BJ (cell line): ENCODE results near the gene IFI27L2. TPM values are rescaled to one million over a fixed set of nuclear protein-coding genes. Genes with fewer than 3 reads are reported as not detected.
A peak's percentile ranks its signal among the peaks of the same experiment; 100 is the strongest.

Source experiments
- CTCF ChIA-PET: fragments of 350-600 bp; formaldehyde crosslinking; extraction: SDS; loops from one replicate; lab custom pipeline; 2021; ENCODE audit warnings: antibody characterized with exemption, inconsistent platforms; lab: Yijun Ruan, JAX
- POLR2A ChIA-PET: fragments of 300-600 bp; sonication (Branson Sonifier 250); formaldehyde crosslinking; extraction: SDS; loops from one replicate; lab custom pipeline; 2021; ENCODE audit warnings: antibody characterized with exemption; lab: Charles Lee
- DNase-seq: peaks from one replicate; pipeline ENCODE4 v3.0.0-alpha.2; 2011; ENCODE audit warnings: low read depth
- H3K27me3 ChIP-seq: 2 replicates; pipeline ENCODE4 v1.6.0; 2011; ENCODE audit warnings: low read length; ENCODE audit not compliant: control insufficient read depth, insufficient read depth
- H3K36me3 ChIP-seq: 2 replicates; pipeline ENCODE4 v1.5.1; 2011; ENCODE audit warnings: low read length; ENCODE audit not compliant: control insufficient read depth, insufficient read depth
- H3K4me3 ChIP-seq: 2 replicates; pipeline ENCODE4 v1.5.1; 2011; ENCODE audit warnings: low read depth, mild to moderate bottlenecking, control low read depth, low read length
- polyA plus RNA-seq: library from polyadenylated mRNA; depleted of rRNA; stranded (reverse); fragments of >200 nt; gene quantifications from 2 replicates; pipeline ENCODE4 v1.2.3, GENCODE V29; 2011
- TF ChIP-seq, protein P1 (sequence below): IDR thresholded peaks from 2 replicates; pipeline ENCODE4 v1.5.1; 2011; ENCODE audit warnings: low read depth, mild to moderate bottlenecking, control low read depth, inconsistent platforms, low read length, moderate library complexity; ENCODE audit not compliant: insufficient read depth

IFI27L2 gene
- polyA plus RNA-seq, 1 experiment = 201 TPM

DNA sequence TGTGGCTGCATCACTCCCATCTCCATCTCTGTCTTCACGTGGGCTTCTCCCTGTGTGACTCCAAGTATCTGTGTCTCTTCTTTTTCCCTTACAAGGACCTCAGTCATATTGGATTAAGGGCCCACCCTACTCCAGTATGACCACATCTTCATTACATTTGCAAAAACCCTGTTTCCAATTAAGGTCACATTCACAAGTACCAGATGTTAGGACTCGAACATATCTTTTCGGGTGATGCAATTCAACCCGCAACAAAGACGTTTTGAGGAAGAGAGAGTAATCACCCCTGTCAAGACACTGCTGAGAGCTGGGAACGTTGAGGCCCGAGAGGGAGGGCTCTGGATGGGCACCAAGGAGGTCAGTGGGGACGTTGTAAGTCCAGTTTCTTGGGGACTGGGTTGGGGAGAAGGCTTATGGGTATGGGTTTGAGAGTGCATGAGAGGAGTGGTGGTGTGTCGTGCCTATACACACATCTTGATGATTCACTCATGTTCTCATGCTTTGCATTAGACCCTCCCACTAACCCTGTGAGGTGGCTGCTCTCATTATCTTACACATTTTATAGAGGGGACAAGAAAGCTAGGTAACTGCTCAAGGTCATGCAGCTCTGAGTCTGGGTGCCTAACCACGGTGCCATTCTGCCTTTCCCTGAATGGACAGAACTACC is 30.9 kb downstream of the IFI27L2 start:
- TF ChIP-seq, protein P1, sequence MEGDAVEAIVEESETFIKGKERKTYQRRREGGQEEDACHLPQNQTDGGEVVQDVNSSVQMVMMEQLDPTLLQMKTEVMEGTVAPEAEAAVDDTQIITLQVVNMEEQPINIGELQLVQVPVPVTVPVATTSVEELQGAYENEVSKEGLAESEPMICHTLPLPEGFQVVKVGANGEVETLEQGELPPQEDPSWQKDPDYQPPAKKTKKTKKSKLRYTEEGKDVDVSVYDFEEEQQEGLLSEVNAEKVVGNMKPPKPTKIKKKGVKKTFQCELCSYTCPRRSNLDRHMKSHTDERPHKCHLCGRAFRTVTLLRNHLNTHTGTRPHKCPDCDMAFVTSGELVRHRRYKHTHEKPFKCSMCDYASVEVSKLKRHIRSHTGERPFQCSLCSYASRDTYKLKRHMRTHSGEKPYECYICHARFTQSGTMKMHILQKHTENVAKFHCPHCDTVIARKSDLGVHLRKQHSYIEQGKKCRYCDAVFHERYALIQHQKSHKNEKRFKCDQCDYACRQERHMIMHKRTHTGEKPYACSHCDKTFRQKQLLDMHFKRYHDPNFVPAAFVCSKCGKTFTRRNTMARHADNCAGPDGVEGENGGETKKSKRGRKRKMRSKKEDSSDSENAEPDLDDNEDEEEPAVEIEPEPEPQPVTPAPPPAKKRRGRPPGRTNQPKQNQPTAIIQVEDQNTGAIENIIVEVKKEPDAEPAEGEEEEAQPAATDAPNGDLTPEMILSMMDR = no peak
- Histone ChIP-seq H3K27me3 (no peaks in the 10 kb centered on the region), H3K4me3 (no peak overlapping the region), H3K36me3 (no peaks in the 10 kb centered on the region)
- DNase-seq = peak; percentile 56
- ChIA-PET CTCF (interaction anchor here (1.2 kb wide), 1 partner anchor 35 kb away, joined by 3 read pairs; no protein-coding TSS in a partner anchor), POLR2A (interaction anchor here (1.0 kb wide), 1 partner anchor 17 kb away, joined by 5 read pairs; the partner anchor contains the start of genes DDX24 and IFI27L1)

DNA sequence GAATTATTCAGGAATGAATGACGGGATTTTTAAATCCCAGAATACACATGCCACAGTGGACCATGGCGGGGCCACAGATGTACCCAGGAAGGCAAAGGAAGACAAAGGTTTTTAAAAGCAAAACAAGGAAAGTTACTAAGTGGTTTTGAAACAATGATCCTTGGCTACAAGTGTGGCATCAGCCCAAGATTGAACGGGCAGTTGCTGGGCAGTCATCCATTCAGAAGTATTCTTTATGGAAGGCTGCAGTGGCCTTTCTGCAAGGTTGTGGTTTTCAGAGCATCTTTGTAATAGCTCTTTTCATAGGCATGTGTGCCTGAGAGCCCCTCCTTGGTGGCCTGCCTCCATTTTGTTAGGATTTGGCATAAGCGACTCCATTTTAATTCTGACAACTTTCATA is 32.3 kb downstream of the IFI27L2 start:
- ChIA-PET CTCF (interaction anchor here (1.0 to 1.7 kb wide), 2 partner anchors 14 to 61 kb away, joined by 3 to 5 read pairs; no protein-coding TSS in a partner anchor), POLR2A (no interaction called here)
- Histone ChIP-seq H3K36me3 (no peaks in the 10 kb centered on the region), H3K4me3 (no peak overlapping the region), H3K27me3 (no peaks in the 10 kb centered on the region)
- no peak for DNase-seq
- TF ChIP-seq, protein P1 = no peak

DNA sequence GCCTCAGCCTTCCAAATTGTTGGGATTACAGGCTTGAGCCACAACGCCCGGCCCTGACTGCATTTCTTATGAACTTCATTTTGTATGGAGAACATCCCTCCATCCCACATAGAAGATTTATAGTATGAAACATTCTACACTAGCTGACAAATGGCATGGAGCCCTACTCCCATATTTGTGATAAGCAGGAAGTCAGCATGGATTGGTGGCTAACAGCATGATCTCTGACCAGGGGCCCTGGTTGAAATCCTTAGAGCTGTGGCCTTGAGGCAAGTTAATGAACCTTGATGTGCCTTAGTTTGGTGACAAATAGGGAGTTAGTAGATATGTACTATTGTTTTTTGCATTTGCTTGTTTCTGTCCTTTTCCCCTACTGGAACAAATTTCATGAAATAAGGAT is 36.0 kb downstream of the IFI27L2 start:
- H3K4me3 ChIP-seq = no peak overlapping the region
- POLR2A ChIA-PET = no interaction called here
- H3K36me3 ChIP-seq = no peaks in the 10 kb centered on the region
- TF ChIP-seq, protein P1 = no peak
- no peaks in the 10 kb centered on the region for H3K27me3 ChIP-seq
- no peak for DNase-seq
- CTCF ChIA-PET = interaction anchor here (0.8 kb wide), 1 partner anchor 38 kb away, joined by 3 read pairs; no protein-coding TSS in a partner anchor

DNA sequence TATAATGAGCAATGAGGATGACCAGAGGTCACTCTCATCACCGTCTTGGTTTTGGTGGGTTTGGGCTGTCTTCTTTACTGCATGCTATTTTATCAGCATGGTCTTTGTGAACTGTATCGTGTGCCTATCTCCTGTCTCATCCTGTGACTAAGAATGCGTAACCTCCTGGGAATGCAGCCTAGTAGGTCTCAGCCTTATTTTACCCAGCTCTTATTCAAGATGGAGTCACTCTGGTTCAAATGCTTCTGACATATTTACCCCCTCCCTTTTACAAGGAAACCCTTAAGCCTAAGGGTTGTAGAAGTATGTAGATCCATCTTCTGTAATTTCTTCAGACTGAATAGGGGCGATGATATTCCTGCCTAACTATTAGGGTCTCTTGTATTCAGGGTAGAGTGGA is 39.9 kb downstream of the IFI27L2 start:
- ChIA-PET POLR2A (no interaction called here), CTCF (interaction anchor here (2.5 kb wide), 1 partner anchor 8 kb away, joined by 9 read pairs; the partner anchor contains the start of genes DDX24 and IFI27L1)
- Histone ChIP-seq H3K4me3 (no peak overlapping the region), H3K36me3 (no peaks in the 10 kb centered on the region), H3K27me3 (no peaks in the 10 kb centered on the region)
- no peak for DNase-seq
- TF ChIP-seq, protein P1 = no peak

- CTCF ChIA-PET = interaction anchor here (0.6 to 1.4 kb wide), 3 partner anchors 23 to 51 kb away, joined by 3 to 5 read pairs (median 4); no protein-coding TSS in a partner anchor
Measured at GRCh38 chr14:94088516-94088915, 40.9 kb downstream of the IFI27L2 start.

More at GRCh38 chr14:94088516-94088915, 40.9 kb downstream of the IFI27L2 start:
- TF ChIP-seq, protein P1 = no peak
- POLR2A ChIA-PET = no interaction called here
- no peaks in the 10 kb centered on the region for H3K36me3 ChIP-seq
- DNase-seq = no peak
- H3K27me3 ChIP-seq = no peaks in the 10 kb centered on the region
- H3K4me3 ChIP-seq = no peak overlapping the region
